Measurements from ENCODE around the gene NDST4.

- TF ChIP-seq CTCF (IDR thresholded peaks at IDR 0.05) (no peak), POLR2A (IDR thresholded peaks at IDR 0.05) (no peak)
These were observed 84.6 kb downstream of the NDST4 start for GRCh38 chr4:115028682-115029410.
